ENCODE measurements around the gene C3orf33.
"Not testable (repeated sequence)": the region's sequence is repeated elsewhere in the genome, so short reads cannot be mapped to it uniquely, and the experiment has no call there.

The C3orf33 gene

GRCh38 chr3:155805802-155806618 is at the start of gene C3orf33:
Gene C3orf33, minus strand, starts transcription at chr3:155806278. Its CDS starts 26 bp downstream, at chr3:155806252.
- DNase-seq (ENCODE audit: low read depth, low spot score) = peak; percentile 58

GRCh38 chr3:155854141-155854940 is 48.3 kb upstream of the C3orf33 start, which contains the start of gene SLC33A1:
Gene SLC33A1, minus strand, starts transcription at chr3:155854427. Its CDS starts 430 bp downstream, at chr3:155853997.
- DNase-seq (ENCODE audit: low read depth, low spot score) = peak; percentile 97

- DNase-seq (ENCODE audit: low read depth, low spot score) = peak; percentile 6
Observed at GRCh38 chr3:155853214-155854140, 47.4 kb upstream of the C3orf33 start.

GRCh38 chr3:155852341-155852740 is 46.3 kb upstream of the C3orf33 start:
- DNase-seq (ENCODE audit: low read depth, low spot score) = no peak

- DNase-seq (ENCODE audit: low read depth, low spot score) = not testable (repeated sequence)
Observed at GRCh38 chr3:155849404-155849803, 43.3 kb upstream of the C3orf33 start.

GRCh38 chr3:155847993-155848392 is 41.9 kb upstream of the C3orf33 start:
- no peak for DNase-seq (ENCODE audit: low read depth, low spot score)

- no peak for DNase-seq (ENCODE audit: low read depth, low spot score)
Observed at GRCh38 chr3:155846119-155846518, 40.0 kb upstream of the C3orf33 start.

- no peak for DNase-seq (ENCODE audit: low read depth, low spot score)
Observed at GRCh38 chr3:155843569-155843968, 37.5 kb upstream of the C3orf33 start.

- DNase-seq (ENCODE audit: low read depth, low spot score) = no peak
Observed at GRCh38 chr3:155835341-155836071, 29.4 kb upstream of the C3orf33 start.

- DNase-seq (ENCODE audit: low read depth, low spot score) = not testable (repeated sequence)
Observed at GRCh38 chr3:155828490-155829098, 22.5 kb upstream of the C3orf33 start.

- no peak for DNase-seq (ENCODE audit: low read depth, low spot score)
Observed at GRCh38 chr3:155815030-155815545, 9.0 kb upstream of the C3orf33 start.

- DNase-seq (ENCODE audit: low read depth, low spot score) = not testable (repeated sequence)
Observed at GRCh38 chr3:155813224-155813623, 7.1 kb upstream of the C3orf33 start.

GRCh38 chr3:155809181-155809580 is 3.1 kb upstream of the C3orf33 start:
- DNase-seq (ENCODE audit: low read depth, low spot score) = no peak

GRCh38 chr3:155807823-155808222 is 1.7 kb upstream of the C3orf33 start:
- DNase-seq (ENCODE audit: low read depth, low spot score) = no peak

- DNase-seq (ENCODE audit: low read depth, low spot score) = no peak
Observed at GRCh38 chr3:155805204-155805801, 775 bp downstream of the C3orf33 start.

- no peak for DNase-seq (ENCODE audit: low read depth, low spot score)
Observed at GRCh38 chr3:155804323-155804722, 1.8 kb downstream of the C3orf33 start.

- DNase-seq (ENCODE audit: low read depth, low spot score) = no peak
Observed at GRCh38 chr3:155792532-155792931, 13.5 kb downstream of the C3orf33 start.

- no peak for DNase-seq (ENCODE audit: low read depth, low spot score)
Observed at GRCh38 chr3:155791190-155791589, 14.9 kb downstream of the C3orf33 start.

- DNase-seq (ENCODE audit: low read depth, low spot score) = no peak
Observed at GRCh38 chr3:155790272-155790925, 15.7 kb downstream of the C3orf33 start.

All from activated CD4-positive, CD25-positive, alpha-beta regulatory T cell treated with anti-CD3 and anti-CD28 coated beads, Interleukin-2, amount 50 U/mL, for 16 hours (primary cell).